ENCODE measurements around the gene SYNDIG1. TPM values are rescaled to one million over a fixed set of nuclear protein-coding genes. Genes with fewer than 3 reads are reported as not detected.

The SYNDIG1 gene
- total RNA-seq, 1 experiment from 2014 or later: 5.4 TPM

GRCh38 chr20:24614341-24614740 is 144.9 kb downstream of the SYNDIG1 start:
- Mint-ChIP-seq H3K36me3 (ENCODE audit: insufficient read depth in 1 of 3, low read depth in 3 of 3) (peaks cover 0 to 2% (median 0%) of the 10 kb centered on the region in 3 experiments; a peak in 2 of 7 replicates), H3K27ac (peak overlapping the region in 1 of 3 experiments; percentile 74; a peak in 1 of 7 replicates), H3K27me3 (ENCODE audit: low read depth) (no peaks in the 10 kb centered on the region; the same call in none of the 2 replicates), H3K9me3 (no peaks in the 10 kb centered on the region), H3K4me3 (no peak overlapping the region), H3K4me1 (peaks cover 16 to 23% of the 10 kb centered on the region in 2 experiments)
- Histone ChIP-seq H2BK120ac (ENCODE audit: low read depth, low read length, poor library complexity, severe bottlenecking) (no peak overlapping the region), H3K27me3 (ENCODE audit: insufficient read depth, low read length) (no peaks in the 10 kb centered on the region), H4K91ac (ENCODE audit: insufficient read length, low read depth, low read length) (no peak overlapping the region), H3K23me2 (ENCODE audit: insufficient read length, low read depth, low read length, poor library complexity, severe bottlenecking) (no peaks in the 10 kb centered on the region), H2AFZ (ENCODE audit: low read length) (no peak overlapping the region), H2AK5ac (ENCODE audit: insufficient read length, low read length) (no peak overlapping the region), H3K14ac (ENCODE audit: insufficient read depth, low read length) (no peak overlapping the region), H2BK15ac (ENCODE audit: low read depth, low read length) (no peak overlapping the region), H3K79me2 (ENCODE audit: insufficient read depth, low read length) (no peaks in the 10 kb centered on the region), H2BK20ac (ENCODE audit: low read depth, low read length, poor library complexity, severe bottlenecking) (no peak overlapping the region), H3K4me2 (ENCODE audit: insufficient read depth, insufficient read length, low read length) (no peak overlapping the region), H3K56ac (ENCODE audit: insufficient read length, low read depth, low read length) (no peak overlapping the region), H3K4me1 (ENCODE audit: insufficient read depth, low read length) (peaks cover 6% of the 10 kb centered on the region; the same call in 1 of the 2 replicates), H3T11ph (ENCODE audit: low read length) (no peak overlapping the region), H3K4ac (ENCODE audit: low read depth, low read length) (no peak overlapping the region), H3K18ac (ENCODE audit: insufficient read length, low read depth, low read length) (no peak overlapping the region), H3K9me3 (ENCODE audit: control insufficient read depth, low read depth, low read length) (no peaks in the 10 kb centered on the region), H4K5ac (ENCODE audit: insufficient read length, low read depth, low read length) (no peak overlapping the region), H3K27ac (ENCODE audit: insufficient read length, low read depth, low read length) (no peak overlapping the region), H3K79me1 (ENCODE audit: insufficient read depth, low read depth, low read length, poor library complexity, severe bottlenecking) (no peaks in the 10 kb centered on the region), H4K20me1 (ENCODE audit: control insufficient read depth, insufficient read depth, insufficient read length) (no peaks in the 10 kb centered on the region), H2BK5ac (ENCODE audit: insufficient read length, low read length) (no peak overlapping the region), H2BK12ac (ENCODE audit: insufficient read length, low read depth, low read length) (no peak overlapping the region), H4K8ac (replicated peaks; ENCODE audit: insufficient read length, low read depth, low read length) (no peak overlapping the region), H3K9ac (ENCODE audit: extremely low read depth, insufficient read length, low read length) (no peak overlapping the region), H3K23ac (ENCODE audit: insufficient read length, low read depth, low read length) (no peak overlapping the region)
- no peak for TF ChIP-seq CTCF (conservative IDR thresholded peaks at IDR 0.05)
- no CpG with 5 or more reads among the region's 1 CpG for WGBS (ENCODE audit: extremely low coverage, insufficient read length, low lambda C conversion rate)
- DNase-seq: no peak
